Activated T-cell treated with anti-CD3 and anti-CD28 coated beads for 24 hours (primary cell): ENCODE measurements around the gene MBD3L2.
A peak's percentile ranks its signal among the peaks of the same experiment; 100 is the strongest.
"Not testable (repeated sequence)": the region's sequence is repeated elsewhere in the genome, so short reads cannot be mapped to it uniquely, and the experiment has no call there.

Experiments used
- DNase-seq: peaks from one replicate; pipeline ENCODE4 v3.0.0-alpha.2; 2020; ENCODE audit warnings: low read depth

MBD3L2 gene

GRCh38 chr19:7063339-7063738, 14.2 kb downstream of the MBD3L2 start:
- no peak for DNase-seq

- no peak for DNase-seq
These were observed 14.8 kb downstream of the MBD3L2 start for GRCh38 chr19:7063764-7064418.

DNA sequence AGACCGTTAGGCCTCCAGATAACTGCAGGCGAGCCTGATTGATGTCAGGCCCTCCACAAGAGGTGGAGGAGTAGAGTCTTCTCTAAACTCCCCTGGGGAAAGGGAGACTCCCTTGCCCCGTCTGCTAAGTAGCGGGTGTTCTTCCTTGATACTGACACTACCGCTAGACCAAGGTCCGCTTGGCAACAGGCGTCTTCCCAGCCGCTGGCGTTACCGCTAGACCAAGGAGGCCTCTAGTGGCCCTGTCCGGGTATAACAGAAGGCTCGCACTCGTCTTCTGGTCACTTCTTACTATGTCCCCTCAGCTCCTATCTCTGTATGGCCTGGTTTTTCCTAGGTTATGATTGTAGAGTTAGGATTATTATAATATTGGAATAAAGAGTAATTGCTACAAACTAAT, 18.0 kb downstream of the MBD3L2 start:
- DNase-seq: not testable (repeated sequence)

DNA sequence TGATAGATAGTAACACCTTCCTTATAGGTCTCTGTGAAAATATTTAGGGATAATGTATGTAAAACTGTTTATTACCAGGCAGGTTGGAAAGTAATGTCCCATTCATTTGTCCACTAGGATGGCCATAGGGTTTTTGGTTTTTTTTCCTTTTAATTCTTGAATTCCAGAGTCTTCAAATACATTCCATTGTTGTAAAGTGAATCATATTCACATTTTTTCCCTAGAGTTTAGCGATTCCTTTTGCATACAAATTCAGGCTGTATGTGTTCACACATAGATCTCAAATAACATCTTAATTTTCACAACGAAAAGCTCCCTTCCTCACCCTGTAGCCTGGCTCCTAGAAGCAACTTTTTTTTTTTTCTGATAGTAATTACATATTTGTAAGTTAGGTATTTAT, 18.6 kb downstream of the MBD3L2 start:
- no peak for DNase-seq

DNA sequence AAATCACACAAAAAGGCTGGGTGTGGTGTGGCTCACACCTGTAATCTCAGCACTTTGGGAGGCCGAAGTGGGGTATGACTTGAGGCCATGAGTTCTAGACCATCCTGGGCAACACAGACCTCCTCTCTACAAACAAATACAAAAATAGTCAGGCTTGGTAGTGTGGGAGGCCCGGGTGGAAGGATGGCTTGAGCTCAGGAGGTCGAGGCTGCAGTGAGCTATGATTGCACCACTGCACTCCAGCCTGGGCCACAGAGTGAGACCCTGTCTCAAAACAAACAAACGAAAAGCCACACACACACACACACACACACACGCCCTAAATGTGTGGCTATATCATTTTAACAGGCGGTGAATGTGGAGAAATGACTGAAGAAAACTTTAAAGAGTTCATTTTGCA, 19.5 kb downstream of the MBD3L2 start:
- no peak for DNase-seq

- DNase-seq: peak; percentile 97
These were observed 20.2 kb downstream of the MBD3L2 start, which contains the start of gene ZNF557 for GRCh38 chr19:7069042-7069903. Gene ZNF557, plus strand, starts transcription at chr19:7069703. Its CDS starts 5,372 bp downstream, at chr19:7075075.

GRCh38 chr19:7069904-7070226, 20.7 kb downstream of the MBD3L2 start:
- DNase-seq: no peak

DNA sequence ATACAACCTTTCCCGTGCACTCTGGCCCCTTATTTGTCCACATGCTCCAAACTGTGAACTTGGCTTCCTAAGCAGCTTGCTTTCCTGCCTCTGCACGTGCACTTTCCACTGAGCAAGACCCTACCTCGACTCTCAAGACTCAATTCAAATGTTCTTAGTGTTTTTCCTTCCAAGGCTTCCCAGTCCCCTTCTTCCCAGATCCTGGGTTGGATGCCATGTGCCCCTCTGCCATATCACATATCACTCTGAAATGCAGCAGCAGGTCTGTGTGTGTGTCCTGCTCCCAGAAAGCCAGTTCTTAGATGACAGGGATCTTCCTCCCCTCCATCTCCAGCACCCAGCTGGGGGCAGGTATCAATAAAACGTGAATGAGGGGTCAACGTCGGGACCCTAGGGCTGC, 23.4 kb downstream of the MBD3L2 start:
- DNase-seq: no peak

DNA sequence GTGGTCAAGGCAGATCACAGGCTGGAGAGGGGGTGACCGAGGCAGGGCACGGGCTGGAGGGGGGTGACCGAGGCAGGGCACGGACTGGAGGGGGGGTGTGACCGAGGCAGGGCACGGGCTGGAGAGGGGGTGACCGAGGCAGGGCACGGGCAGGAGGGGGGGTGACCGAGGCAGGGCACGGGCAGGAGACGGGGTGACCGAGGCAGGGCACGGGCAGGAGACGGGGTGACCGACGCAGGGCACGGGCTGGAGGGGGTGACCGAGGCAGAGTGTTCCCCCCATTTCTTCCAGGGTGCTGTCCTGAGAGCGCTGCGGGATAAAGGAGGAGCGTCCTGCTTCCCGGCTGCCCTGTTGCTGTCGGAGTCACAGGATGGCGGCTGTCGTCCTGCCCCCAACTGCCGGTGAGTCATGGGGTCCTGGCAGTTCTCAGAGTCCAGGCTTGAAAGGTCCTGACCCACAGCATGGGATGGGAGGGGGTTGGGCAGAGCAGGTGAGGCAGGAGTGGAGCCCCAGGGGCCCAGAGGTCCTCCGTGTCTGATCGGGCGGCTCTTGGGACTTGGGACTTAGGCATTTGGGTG, 25.7 kb downstream of the MBD3L2 start:
- DNase-seq: no peak

DNA sequence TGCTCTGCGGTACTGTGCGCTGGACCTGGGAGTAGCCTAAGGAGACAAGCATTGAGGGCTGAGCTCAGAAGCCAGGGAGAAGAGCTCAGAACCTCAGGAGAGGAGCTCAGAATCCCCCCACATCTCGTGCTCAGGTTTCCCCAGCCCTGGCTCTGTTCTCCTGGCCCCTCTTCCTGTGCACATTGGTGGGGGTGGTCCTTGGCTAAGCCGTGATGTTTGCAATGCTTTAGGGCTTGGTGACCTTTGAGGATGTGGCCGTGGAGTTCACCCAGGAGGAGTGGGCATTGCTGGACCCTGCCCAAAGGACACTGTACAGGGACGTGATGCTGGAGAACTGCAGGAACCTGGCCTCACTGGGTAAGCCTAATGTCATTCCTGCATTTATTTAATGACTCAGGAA, 27.0 kb downstream of the MBD3L2 start:
- DNase-seq: no peak

GRCh38 chr19:7078008-7078407, 28.9 kb downstream of the MBD3L2 start:
- DNase-seq: no peak

- no peak for DNase-seq
These were observed 34.2 kb downstream of the MBD3L2 start for GRCh38 chr19:7083076-7083956.

- no peak for DNase-seq
These were observed 39.9 kb downstream of the MBD3L2 start for GRCh38 chr19:7088999-7089398.

DNA sequence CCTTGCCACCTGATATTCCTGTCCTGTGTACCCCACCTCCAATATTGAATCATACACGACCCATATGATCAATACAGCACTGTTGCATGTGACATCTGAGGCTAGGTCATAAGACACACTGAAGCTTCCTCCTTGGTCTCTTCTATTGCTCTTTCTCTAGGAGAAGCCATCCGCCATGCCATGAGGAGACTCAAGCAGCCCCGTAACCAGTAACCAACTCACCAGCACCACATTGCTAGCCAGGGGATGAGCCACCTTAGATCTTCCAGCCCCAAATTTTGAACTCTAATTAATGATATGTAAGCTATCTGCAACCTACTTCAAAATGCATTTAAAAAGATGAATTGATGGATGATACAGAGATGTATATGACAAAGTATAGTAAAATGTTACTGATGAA, 49.0 kb downstream of the MBD3L2 start:
- DNase-seq: no peak

DNA sequence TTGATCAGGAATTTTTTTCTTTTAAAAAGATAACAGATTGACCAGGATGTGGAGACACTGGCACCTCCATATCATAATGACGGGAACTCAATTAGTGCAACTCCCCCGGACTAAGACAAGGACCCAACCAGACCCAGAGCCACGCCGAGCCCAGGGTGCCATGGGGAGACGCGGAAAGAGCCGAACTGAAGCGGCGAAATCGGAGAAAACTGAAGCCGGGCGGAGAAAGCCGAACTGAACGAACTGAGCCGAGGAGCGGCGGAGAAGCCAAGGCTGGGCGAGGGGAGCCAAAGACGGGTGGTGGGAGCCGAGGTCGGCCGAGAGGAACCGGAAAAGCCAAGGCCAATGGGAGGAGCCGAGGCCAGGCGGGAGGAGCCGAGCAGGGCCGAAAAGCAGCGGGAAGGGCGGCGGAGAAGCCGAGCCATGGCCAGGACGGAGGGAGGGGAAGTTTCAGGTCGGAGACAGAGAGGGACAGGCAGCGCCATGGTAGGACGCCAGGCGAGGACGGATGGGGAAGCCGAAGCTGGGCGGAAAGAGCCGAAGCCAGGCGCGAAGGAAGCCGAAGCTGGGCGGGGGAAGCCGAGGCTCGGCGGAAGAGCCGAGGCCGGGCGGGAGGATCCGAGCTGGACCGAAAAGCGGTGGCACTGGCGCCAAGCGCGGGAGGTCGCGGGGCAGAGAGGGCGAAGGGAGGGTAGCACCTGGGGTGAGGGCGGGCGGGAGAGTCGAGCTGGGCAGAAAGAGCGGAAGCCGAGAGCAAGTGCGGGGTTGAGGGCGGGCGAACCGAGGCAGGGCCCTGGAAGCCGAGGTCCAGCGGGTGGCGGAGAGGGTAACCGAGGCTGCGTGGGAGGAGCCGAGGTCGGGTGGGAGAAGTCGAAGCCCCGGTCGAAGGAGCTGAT, 49.8 kb downstream of the MBD3L2 start:
- DNase-seq: peak; percentile 87

- no peak for DNase-seq
These were observed 50.4 kb downstream of the MBD3L2 start for GRCh38 chr19:7099597-7099921.
